Forelimb muscle (tissue), 1 donor: Measurements from ENCODE around the gene SWAP70. TPM values are rescaled to one million over a fixed set of nuclear protein-coding genes. Genes with fewer than 3 reads are reported as not detected.
"Not testable (repeated sequence)": the region's sequence is repeated elsewhere in the genome, so short reads cannot be mapped to it uniquely, and the experiment has no call there.

Source experiments
- DNase-seq: peaks from one replicate; pipeline ENCODE4 v3.0.0-alpha.2; 2013; ENCODE audit warnings: low read depth
- polyA plus RNA-seq: library from polyadenylated mRNA; unstranded; fragments of 120-200 nt; gene quantifications from one replicate; pipeline ENCODE4 v1.2.1, GENCODE V29; 2013; ENCODE audit not compliant: insufficient read length

The SWAP70 gene
- polyA plus RNA-seq, 1 donor: 11.2 TPM

DNA sequence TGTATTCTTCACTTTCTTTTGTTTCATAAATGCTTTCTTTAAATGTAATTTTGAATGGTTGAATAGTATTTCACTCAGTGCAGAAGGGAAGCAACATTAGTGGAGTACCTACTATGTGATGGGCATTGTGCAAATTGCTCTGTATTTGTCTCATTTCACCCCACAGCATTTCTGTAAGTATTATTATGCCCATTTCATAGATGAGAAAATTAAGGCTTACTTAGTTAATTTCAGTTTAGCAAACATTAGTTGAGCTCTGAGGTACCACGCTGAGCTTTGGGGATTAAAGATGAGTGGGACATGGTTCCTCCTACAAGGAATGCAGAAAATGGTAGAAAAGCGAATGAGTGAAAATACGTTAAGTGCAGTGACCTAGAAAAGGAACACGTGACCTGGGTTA lies 58.1 kb downstream of the SWAP70 start:
- no peak for DNase-seq

DNA sequence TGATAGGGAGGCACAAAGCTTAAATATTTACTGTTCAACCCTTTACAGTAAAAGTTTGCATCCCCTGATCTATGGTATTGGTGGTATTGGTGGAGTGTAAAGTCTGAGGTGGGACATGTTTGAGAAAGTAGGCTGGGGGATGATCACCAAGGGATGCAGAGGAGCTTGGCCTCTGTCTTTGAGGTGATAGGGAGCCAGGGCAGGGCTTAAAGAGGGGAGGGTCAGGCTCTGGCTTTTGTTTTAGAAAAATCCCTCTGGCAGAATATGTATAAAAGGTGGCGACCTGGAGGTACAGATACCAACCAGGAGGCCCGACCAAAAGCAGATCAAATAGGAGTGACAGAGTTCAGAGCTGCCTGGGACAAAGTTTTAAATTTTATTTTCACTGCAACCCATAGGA lies 59.0 kb downstream of the SWAP70 start:
- DNase-seq: no peak

DNA sequence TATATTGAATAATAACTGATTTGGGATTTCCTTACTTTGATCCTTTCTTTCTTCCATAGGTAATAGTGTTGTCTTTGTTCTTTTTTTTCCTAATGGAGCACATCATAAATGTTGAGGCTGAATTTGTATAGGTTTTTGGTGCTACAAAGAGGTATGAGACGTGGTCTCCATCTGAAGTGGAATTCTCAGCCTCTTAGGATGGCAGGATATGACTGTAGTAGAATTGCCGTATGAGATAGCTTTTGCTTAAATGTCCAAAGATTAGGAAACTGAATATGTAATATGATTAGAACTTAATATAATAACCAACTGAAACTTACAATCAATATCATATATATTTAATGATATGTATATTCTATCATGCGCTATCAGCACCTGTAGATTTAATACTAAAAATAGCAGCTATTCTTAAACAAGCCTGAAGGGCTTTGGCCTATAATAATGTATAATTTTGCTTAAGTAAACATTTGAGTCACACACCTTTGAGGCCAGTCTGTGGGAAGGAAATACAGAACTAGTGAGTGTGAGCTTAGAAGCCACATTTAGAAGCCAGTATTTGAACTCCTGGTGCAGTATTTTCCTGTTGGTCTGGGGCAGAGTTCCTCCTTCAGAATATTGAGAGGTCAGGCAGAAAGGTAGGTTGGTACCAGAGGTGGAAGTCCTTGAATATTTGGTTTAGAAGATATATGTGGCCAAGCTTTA lies 62.6 kb downstream of the SWAP70 start:
- no peak for DNase-seq

DNA sequence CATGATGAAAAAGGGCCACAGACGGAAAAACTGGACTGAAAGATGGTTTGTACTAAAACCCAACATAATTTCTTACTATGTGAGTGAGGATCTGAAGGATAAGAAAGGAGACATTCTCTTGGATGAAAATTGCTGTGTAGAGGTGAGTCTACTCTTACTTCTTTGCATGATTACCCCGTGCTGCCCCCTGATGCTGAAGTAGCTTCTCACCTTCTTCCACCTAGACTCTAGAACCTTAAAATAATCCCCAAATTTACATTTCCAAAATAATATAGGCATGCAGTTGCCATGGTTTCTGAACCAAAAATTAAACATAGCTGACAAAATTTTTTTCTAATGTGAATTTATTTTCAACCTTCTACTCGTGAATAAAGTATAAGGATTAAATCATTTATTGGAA lies 64.2 kb downstream of the SWAP70 start:
- no peak for DNase-seq

DNA sequence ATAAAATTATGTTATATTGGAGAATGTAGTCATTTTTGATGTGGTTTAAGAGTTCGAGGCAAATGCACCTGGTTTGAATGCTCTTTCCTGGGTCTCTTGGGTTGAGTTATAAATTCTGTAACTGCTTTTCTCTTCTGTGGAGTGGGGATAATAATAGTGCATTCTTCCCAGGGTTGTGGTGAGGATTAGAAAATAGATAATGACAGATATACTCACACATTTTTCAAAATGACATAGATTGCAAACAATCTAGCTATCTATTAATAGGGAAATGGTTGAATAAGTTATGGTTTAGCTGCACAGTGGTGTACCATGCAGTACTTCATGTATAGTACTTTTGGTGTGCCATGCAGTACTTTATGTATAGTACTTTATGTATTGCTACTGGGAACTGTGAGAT lies 67.4 kb downstream of the SWAP70 start:
- no peak for DNase-seq

DNA sequence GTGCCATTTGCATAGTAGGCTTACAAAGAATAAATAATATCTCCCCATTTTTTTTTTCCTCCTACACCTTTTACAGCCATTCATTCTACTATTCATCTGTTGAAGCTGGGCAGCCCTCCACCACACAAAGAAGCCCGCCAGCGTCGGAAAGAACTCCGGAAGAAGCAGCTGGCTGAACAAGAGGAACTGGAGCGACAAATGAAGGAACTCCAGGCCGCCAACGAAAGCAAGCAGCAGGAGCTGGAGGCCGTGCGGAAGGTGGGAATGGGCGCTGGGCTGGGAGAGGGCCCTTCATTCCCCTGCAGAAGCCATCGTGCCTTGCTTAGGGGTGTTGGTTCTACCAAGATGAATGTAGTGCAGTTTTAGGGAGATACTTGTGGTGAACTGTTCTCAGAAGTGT lies 68.6 kb downstream of the SWAP70 start:
- DNase-seq: no peak

DNA sequence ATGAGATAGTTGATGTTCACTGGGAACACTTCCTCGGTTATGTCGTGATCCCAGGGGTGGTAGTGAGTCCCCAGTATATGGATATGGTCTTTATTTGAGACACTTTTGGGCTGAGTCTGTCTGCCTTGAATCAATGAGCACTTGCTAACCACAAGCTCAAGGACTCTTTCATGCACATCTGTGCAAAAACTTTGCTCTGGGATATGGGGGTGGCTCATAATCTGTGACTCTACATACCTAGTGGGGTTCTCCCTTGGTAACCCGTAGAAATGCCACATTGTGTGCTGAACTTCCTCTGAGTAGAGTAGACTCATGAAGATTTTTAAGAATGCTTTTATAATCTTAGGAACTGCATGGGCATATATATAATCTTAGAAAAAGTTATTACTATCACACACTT lies 69.3 kb downstream of the SWAP70 start:
- no peak for DNase-seq

DNA sequence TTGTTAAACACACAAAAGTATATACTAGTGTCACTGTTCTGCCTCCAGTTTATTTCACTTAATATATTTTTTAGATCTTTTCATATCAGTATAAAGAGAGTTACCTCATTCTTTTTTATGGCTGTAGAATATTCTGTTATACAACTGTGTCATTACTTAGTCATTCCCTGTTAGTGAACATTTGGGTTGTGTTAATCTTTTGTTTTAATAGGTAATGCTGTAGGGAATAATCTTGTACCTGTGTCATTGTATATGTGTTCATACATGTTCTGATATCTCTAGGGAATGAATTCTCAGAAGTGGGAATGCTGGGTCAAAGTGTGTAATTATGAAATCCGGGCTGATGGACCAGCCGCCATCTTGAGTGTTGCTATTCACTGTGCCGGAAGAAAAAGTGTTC lies 71.4 kb downstream of the SWAP70 start:
- DNase-seq: no peak

DNA sequence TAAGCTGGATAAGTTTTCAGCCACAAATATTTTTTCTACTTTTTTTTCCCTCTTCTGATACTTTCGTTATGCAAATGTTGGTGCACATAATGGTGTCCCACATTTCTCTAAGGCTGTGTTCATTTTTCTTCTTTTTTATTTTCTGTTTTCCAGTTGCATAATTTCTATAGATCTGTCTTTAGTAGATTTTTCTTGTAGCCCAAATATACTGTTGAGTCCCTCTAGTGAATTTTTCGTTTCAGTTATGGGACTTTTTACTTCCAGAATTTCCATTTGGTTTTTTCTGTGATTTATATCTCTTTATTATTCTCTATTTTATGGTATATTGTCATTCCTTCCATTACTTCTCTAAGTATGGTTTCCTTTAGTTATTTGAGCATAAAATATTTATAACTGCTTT lies 72.0 kb downstream of the SWAP70 start:
- no peak for DNase-seq

DNA sequence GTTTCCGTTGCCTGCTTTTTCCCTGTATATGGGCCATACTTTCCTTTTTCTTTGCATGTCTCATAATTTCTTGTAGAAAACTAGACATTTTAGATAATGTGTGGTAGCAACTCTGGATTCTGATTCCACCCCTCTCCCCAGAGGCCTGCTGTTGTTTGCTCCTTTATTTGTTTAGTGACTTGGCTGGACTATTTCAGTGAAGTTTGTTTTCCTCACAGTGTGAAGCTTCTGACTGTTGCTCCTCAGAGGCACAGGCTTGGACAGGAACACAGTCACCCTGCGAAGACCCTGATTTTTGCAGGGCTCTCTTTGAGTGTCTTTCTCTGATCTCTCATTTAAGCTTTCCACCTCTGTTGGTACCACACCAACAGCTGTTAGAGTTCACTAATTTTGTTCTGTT lies 72.5 kb downstream of the SWAP70 start:
- DNase-seq: no peak

DNA sequence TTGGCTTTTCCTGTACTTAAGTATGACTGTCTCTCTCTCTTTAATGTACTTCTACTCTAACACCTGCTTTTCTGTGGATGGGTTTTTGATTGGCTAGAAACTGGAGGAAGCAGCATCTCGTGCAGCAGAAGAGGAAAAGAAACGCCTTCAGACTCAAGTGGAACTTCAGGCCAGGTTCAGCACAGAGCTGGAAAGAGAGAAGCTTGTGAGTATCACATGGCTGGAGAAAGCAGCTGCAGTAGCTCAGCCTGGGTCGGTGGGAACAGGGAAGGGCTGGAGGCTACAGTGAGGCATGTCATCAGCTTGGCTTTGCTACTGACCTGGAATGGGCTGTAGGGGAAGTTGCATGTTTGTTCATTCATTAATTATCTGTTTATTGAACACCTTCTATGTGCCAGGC lies 74.2 kb downstream of the SWAP70 start:
- no peak for DNase-seq

DNA sequence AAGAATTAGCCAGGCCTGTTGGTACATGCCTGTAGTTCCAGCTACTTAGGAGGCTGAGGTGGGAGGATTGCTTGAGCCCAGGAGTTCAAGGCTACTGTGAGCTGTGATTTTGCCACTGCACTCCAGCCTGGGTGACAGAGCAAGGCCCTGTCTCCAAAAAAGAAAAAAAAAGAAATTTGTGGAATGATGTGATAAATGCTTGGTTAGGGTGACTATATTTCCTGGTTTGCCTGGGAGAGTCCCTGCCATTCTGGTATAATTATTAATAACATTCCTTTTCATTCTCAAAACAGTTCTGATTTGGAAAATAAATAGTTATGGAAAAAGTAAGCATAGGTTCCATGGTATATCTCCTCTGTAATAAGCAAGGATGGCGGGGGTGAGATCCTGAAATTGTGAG lies 74.8 kb downstream of the SWAP70 start:
- no peak for DNase-seq

DNA sequence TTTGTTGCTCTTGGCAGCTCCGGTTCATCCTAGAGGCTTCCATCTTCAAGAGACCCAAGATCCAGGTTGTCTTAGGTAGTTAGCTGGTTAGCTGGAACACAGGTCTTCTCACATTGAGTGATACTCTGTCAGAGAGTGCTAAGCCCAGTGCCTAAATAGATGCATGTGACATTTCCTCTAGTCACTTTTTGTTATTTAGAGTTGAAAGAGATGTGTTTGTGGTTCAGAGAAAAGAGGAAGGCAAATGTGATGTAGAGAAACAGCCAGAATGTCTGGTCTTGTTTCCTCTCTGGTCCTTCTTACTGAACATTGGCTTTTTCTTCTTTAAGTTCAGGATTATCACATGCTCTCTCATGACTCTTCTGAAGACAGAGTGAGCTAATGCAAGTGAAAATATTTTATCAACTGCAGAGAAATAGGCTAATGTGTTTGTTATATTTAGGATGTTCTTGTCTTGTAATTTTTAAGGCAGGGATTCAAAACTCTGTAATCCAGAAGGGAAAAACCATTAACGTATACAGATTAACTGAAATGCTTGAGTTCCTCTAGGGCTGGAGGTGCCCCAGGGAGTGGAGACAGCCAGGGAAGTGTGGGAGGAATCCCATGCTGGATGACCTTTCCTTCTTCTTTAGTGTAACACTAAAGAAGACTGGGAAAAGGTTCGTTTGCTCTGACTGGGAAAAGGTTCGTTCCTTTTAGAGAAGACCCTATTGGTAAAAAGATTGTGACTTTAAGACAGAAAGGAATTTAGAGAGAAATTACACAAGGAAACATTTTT lies 75.4 kb downstream of the SWAP70 start:
- DNase-seq: no peak

DNA sequence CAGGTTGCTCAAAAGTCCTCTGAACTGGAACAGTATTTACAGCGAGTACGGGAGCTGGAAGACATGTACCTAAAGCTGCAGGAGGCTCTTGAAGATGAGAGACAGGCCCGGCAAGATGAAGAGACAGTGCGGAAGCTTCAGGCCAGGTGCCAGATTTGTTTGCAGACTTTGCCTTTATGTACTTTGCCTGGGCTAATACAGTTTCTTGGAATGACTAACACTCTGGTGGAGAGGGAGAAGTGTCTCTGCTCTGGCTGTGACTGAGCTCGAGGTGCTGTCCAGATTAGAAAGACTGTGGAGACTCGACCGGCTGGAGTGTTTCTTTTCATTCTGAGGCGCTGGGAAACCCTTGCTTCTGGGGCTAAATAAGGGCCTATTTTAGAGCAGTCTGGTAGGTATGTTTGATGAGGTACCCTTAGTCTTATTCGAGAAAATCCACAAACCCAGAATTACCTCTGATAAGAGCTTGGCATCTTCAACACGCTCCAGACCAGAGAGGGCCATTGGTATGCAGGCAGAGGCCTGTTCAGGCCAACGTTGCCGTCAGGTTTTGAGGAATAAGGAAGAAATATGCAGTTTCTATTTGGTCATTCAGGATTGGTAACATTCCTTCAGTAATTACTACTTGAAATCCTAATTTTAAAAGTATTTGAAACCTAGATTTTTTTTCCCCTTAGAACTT lies 76.5 kb downstream of the SWAP70 start:
- no peak for DNase-seq

DNA sequence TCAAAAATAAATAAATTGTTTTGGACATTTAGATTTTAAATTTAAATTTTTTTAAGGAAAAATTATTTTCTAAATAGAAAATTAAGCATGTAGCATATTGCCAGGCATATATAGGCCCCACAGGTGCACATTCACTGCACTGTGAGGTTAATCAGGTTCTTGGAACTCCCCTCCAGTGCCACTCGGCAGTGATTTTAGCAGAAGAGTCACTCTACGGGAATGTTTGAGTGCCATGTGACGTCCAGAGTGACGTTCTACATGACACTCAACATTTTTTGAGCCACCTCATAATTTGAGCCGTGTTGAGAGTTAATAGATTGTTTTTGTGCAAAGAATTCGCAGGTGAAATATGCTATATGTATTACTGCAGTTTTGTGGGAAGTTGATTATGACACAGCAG lies 77.4 kb downstream of the SWAP70 start:
- DNase-seq: no peak

DNA sequence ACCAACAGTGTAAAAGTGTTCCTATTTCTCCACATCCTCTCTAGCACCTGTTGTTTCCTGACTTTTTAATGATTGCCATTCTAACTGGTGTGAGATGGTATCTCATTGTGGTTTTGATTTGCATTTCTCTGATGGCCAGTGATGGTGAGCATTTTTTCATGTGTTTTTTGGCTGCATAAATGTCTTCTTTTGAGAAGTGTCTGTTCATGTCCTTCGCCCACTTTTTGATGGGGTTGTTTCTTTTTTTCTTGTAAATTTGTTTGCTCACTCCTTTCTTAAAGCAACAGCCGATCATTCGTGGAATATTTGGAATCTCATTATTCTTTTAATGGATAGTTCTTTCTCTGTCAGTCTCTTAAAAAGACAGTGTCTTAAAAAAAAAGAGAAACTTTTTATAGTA lies 79.6 kb downstream of the SWAP70 start:
- DNase-seq: not testable (repeated sequence)

DNA sequence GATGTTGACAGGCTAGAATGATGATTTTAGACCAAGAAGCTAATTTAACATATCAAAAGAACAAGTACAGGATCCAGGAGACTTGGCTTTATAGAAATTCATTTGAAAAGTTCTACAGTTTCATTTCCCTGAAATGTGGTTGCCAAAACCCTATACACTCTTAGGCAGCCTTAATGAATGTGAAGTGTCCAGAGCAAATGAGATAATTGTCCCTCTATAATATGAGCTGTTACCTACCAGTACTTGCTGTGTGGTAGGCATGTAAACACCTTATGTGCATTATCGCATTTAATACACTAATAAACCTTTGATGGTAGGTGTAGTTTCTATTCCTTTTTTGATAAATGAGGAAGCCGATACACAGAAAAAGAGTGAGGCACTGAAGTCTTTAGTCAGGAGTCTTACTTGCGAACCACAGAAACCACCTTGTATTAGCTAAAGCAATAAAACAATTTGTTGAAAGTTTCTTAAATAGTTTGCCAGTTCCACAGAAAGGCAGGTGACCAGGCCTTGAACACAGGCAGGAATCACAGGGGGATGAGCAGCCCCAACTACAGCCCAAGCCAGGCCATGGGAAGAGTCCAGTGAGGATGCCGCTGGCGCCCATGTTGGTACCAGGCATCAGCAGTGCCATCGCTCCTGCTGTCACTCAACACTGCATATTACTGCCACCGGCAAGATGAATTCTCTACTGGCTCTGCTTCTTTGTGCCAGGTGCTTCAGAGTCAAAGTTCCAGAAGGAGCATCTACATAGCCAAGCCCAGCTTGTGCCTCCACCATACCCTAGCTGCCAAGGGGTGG lies 81.7 kb downstream of the SWAP70 start:
- no peak for DNase-seq

DNA sequence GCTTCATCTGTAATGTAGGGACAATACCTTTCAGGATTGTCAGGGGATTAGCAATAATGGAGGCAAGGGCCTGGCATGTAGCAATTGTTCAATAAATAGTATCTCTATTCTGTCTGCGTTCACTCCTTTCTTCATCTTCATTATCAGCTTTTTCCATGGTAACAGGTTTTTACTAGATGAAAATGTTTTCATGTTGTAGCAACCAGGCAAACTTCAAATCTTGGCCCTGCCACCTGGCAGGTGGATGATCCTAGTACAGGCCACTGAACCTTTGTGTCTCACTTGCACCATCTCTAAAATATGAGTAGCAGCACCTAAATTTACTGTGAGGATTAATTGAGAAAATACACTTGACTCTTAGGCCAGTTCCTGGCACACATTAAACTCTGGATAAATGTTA lies 83.4 kb downstream of the SWAP70 start:
- no peak for DNase-seq

DNA sequence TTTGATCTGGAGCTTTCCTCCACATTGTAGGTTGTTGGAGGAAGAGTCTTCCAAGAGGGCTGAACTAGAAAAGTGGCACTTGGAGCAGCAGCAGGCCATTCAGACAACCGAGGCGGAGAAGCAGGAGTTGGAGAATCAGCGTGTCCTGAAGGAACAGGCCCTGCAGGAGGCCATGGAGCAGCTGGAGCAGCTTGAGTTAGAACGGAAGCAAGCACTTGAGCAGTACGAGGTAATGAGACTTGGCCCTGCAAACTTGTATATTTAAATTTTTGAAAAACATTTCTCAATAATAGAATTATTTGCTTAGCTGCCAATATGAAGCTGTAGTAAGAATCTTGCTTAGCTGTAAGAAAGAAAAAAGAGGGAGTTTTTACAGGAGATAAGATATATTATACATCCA lies 84.0 kb downstream of the SWAP70 start:
- no peak for DNase-seq

DNA sequence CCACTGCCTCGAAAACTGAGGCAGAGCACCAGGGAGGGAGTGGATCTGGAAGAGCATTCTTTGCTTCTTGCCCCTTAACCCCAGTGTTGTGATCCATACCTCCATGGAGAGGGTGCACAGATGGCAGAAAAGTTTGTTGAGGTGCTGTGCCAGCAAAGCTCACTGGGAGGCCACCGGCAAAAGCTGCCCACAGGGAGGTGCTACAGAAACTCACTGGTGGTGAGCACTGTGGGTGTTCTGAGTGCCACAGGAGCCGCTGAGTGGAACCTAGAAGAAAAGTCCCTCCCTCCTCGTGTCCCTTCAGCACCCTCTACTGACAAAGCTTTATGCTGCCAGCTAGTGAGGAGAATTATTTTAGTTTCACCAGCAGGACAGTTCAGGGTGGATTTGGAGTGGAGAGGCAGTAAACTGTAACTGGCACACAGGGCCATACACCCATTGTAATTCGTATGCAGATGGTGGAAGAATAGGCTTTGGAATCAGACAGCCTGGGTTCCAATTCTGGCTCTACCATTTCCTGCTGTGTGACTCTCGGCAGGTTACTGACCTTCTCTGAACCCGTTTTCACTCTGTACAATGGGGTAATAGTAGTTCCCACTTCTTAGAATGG lies 84.6 kb downstream of the SWAP70 start:
- no peak for DNase-seq

DNA sequence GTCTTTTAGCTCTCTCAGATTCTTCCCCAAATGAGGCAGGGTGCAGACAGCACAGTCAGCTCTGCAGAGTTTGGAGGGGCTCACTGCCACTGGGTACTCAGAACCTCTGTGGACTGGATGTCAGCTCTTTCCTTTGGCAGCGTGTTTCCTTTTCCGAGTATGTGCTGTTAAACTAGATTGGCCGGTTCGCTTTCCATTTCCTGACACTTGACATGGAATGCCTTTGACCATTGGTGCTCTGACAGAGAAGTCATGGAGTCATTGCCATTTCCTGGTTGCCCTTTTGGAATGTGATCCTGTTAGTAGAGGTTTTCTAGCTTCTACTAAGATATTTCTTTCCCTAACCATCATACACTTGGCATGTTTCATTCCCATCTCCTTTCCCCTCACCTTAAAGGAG lies 86.7 kb downstream of the SWAP70 start:
- DNase-seq: no peak

DNA sequence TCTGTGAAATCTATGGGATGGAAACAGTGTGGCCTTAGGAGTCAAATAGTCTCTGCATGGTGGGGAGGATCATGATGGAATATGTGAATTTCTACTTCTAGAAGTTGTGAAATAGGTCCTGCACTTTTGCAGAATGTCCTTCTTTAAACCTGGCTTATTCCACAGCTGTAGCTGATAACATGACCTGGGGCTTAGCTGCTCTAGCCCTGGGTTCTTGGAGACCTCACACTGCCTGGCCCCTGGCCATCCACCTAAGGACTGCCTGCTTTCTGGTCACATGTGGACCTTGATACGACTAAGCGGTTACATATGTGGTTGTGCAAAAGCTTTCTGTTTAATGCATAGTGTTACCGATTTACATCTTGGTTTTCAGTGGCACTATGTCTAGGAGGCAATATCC lies 88.2 kb downstream of the SWAP70 start:
- no peak for DNase-seq
